Ishikawa (cell line): ENCODE measurements around the gene FRMD5.

Experiments used
- CEBPB ChIP-seq: IDR thresholded peaks from 2 replicates; pipeline ENCODE4 v1.6.1; 2012
- EP300 ChIP-seq: IDR thresholded peaks from 2 replicates; pipeline ENCODE4 v1.6.1; 2012; ENCODE audit warnings: borderline replicate concordance
- FOXM1 ChIP-seq: IDR thresholded peaks from 2 replicates; pipeline ENCODE4 v1.6.1; 2012; ENCODE audit warnings: low read depth, borderline replicate concordance
- MAX ChIP-seq: IDR thresholded peaks from 2 replicates; pipeline ENCODE4 v1.6.1; 2012
- RAD21 ChIP-seq: IDR thresholded peaks from 2 replicates; pipeline ENCODE4 v1.6.1; 2012; ENCODE audit warnings: low read depth
- TAF1 ChIP-seq: IDR thresholded peaks from 2 replicates; pipeline ENCODE4 v1.6.1; 2012; ENCODE audit warnings: low read depth, mild to moderate bottlenecking
- TCF12 ChIP-seq: IDR thresholded peaks from 2 replicates; pipeline ENCODE4 v1.6.1; 2012; ENCODE audit warnings: low read depth
- TEAD4 ChIP-seq: IDR thresholded peaks from 2 replicates; pipeline ENCODE4 v1.6.1; 2012
- YY1 ChIP-seq: IDR thresholded peaks from 2 replicates; pipeline ENCODE4 v1.6.1; 2012; ENCODE audit warnings: low read depth

- no peak for TF ChIP-seq CEBPB
- no peak for TF ChIP-seq TEAD4
- TF ChIP-seq TAF1: no peak
- no peak for TF ChIP-seq RAD21
- TF ChIP-seq MAX: no peak
- no peak for TF ChIP-seq YY1
- TF ChIP-seq FOXM1: no peak
- TF ChIP-seq TCF12: no peak
- TF ChIP-seq EP300: no peak
These were observed 263.2 kb downstream of the FRMD5 start for GRCh38 chr15:43931790-43932435.
